C4-2B (cell line): ENCODE results near the gene ZNF385B.

Source experiments
- CTCF ChIP-seq: fragments of 450-650 bp; conservative IDR thresholded peaks from 2 replicates; pipeline ENCODE4 v1.5.1; 2017; ENCODE audit warnings: mild to moderate bottlenecking
- ZFX ChIP-seq: fragments of 450-650 bp; IDR thresholded peaks from 2 replicates; pipeline ENCODE4 v1.6.1; 2017

GRCh38 chr2:179592167-179592936, 269.1 kb downstream of the ZNF385B start:
- TF ChIP-seq CTCF (no peak), ZFX (no peak)
